ENCODE measurements around the gene IMMP2L.

DNA sequence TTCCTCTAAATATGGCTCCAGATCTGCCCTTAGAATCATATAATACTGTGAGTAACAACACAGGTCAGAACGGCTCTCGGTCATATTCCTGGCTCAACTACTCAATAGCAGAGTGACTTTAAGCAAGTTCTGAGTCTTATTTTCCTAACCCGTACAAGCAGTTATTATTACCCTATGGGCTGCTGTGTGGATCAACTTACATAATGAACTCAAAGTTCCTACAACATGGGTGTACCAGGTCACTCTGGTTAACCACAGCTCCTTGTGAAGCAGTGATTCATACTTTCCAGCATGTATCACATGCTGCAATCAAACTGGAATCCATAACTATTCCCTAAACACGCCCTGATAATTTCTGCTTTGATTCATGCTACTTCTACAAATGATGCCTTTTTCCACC is 364.0 kb downstream of the IMMP2L start:
- TF ChIP-seq, protein P1, sequence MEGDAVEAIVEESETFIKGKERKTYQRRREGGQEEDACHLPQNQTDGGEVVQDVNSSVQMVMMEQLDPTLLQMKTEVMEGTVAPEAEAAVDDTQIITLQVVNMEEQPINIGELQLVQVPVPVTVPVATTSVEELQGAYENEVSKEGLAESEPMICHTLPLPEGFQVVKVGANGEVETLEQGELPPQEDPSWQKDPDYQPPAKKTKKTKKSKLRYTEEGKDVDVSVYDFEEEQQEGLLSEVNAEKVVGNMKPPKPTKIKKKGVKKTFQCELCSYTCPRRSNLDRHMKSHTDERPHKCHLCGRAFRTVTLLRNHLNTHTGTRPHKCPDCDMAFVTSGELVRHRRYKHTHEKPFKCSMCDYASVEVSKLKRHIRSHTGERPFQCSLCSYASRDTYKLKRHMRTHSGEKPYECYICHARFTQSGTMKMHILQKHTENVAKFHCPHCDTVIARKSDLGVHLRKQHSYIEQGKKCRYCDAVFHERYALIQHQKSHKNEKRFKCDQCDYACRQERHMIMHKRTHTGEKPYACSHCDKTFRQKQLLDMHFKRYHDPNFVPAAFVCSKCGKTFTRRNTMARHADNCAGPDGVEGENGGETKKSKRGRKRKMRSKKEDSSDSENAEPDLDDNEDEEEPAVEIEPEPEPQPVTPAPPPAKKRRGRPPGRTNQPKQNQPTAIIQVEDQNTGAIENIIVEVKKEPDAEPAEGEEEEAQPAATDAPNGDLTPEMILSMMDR (IDR thresholded peaks at IDR 0.05) = no peak
- TF ChIP-seq POLR2A (IDR thresholded peaks at IDR 0.05) = no peak

All from uterus (tissue), 2 donors.